Activated CD4-positive, alpha-beta T cell treated with anti-CD3 and anti-CD28 coated beads for 36 hours (primary cell): Measurements from ENCODE around the gene ABCC5. TPM values are rescaled to one million over a fixed set of nuclear protein-coding genes. Genes with fewer than 3 reads are reported as not detected.

ENCODE experiments used
- ATAC-seq: fragments of 200-7000 bp; cut with Tn5 transposase; one replicate; pipeline ENCODE4 v1.10.0; 2021; ENCODE audit warnings: mild to moderate bottlenecking, moderate library complexity
- CTCF ChIA-PET: fragments of 350-600 bp; sonication (Branson Sonifier 250); formaldehyde crosslinking; loops from one replicate; lab custom pipeline; 2021; ENCODE audit warnings: antibody characterized with exemption; lab: Charles Lee
- POLR2A ChIA-PET: fragments of 350-600 bp; sonication (Branson Sonifier 250); formaldehyde crosslinking; loops from one replicate; lab custom pipeline; 2021; ENCODE audit warnings: antibody characterized with exemption, inconsistent platforms; lab: Charles Lee
- DNase-seq: peaks from one replicate; pipeline ENCODE4 v3.0.0-alpha.2; 2020
- H3K27ac Mint-ChIP-seq: one replicate; pipeline ENCODE4 v1.8.0; 2021; ENCODE audit warnings: mixed read lengths
- H3K27me3 Mint-ChIP-seq: one replicate; pipeline ENCODE4 v1.8.0; 2021; ENCODE audit warnings: mixed read lengths
- H3K36me3 Mint-ChIP-seq: one replicate; pipeline ENCODE4 v1.8.0; 2021; ENCODE audit warnings: low read depth, mixed read lengths
- H3K4me1 Mint-ChIP-seq: one replicate; pipeline ENCODE4 v1.8.0; 2021; ENCODE audit warnings: mixed read lengths
- H3K4me3 Mint-ChIP-seq: one replicate; pipeline ENCODE4 v1.8.0; 2021; ENCODE audit warnings: mild to moderate bottlenecking, moderate library complexity, mixed read lengths
- H3K9me3 Mint-ChIP-seq: one replicate; pipeline ENCODE4 v1.8.0; 2021; ENCODE audit warnings: low read depth, mixed read lengths
- intact Hi-C, 2 experiments: fragments of 100-400 bp; cut with DNase I in 1 of 2; cut with micrococcal nuclease in 1 of 2; formaldehyde crosslinking; loops; one replicate each; pipeline versions ENCODE4 v1.14.2 to v1.15.1; 2022 to 2024; cut with DNase I, micrococcal nuclease
- total RNA-seq, 2 experiments: library from RNA; stranded (reverse); gene quantifications; one replicate each; pipeline ENCODE4 v1.2.3, GENCODE V29; 2021

ABCC5 gene
- total RNA-seq, 2 experiments from 2014 or later: 12.5 to 15.8 TPM

DNA sequence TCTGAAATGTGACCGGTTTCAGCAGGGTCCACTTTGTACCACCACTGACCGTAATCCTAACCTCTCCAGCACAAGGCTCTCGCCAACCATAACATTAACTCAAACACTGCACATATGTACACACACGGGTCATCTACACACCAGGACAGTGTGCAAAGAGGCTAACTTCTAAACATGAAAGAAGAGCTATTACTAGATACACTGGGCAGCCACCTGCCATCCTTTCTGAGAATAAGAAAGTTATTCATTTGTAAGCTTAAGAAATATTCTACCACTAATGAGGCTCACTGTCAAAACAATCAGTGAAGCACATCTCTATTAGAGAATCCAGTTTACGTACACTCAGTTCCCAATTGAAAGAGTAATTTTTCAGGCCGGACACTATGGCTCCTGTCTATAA, 73.9 kb downstream of the ABCC5 start:
- H3K27me3 Mint-ChIP-seq: no peaks in the 10 kb centered on the region
- intact Hi-C loops: no loop called here
- CTCF ChIA-PET: interaction anchor here (1.2 to 1.5 kb wide), 2 partner anchors 10 to 46 kb away, joined by 3 to 4 read pairs; no protein-coding TSS in a partner anchor
- peaks cover 12% of the 10 kb centered on the region for H3K36me3 Mint-ChIP-seq
- no peaks in the 10 kb centered on the region for H3K9me3 Mint-ChIP-seq
- ATAC-seq: no peak
- no peak for DNase-seq
- POLR2A ChIA-PET: no interaction called here
- H3K27ac Mint-ChIP-seq: no peak overlapping the region
- H3K4me3 Mint-ChIP-seq: no peak overlapping the region
- no peaks in the 10 kb centered on the region for H3K4me1 Mint-ChIP-seq

- no peak for DNase-seq
- CTCF ChIA-PET: no interaction called here
- peaks cover 21% of the 10 kb centered on the region for H3K36me3 Mint-ChIP-seq
- no peaks in the 10 kb centered on the region for H3K27me3 Mint-ChIP-seq
- H3K27ac Mint-ChIP-seq: no peak overlapping the region
- POLR2A ChIA-PET: no interaction called here
- ATAC-seq: no peak
- H3K4me3 Mint-ChIP-seq: no peak overlapping the region
- no peaks in the 10 kb centered on the region for H3K4me1 Mint-ChIP-seq
- no peaks in the 10 kb centered on the region for H3K9me3 Mint-ChIP-seq
- intact Hi-C loops: no loop called here
Observed at GRCh38 chr3:183941216-183941615, 76.5 kb downstream of the ABCC5 start.

- no peak overlapping the region for H3K27ac Mint-ChIP-seq
- no peaks in the 10 kb centered on the region for H3K27me3 Mint-ChIP-seq
- H3K4me3 Mint-ChIP-seq: no peak overlapping the region
- H3K4me1 Mint-ChIP-seq: no peaks in the 10 kb centered on the region
- intact Hi-C loops: no loop called here
- no peak for ATAC-seq
- peaks cover 14% of the 10 kb centered on the region for H3K36me3 Mint-ChIP-seq
- ChIA-PET POLR2A (no interaction called here), CTCF (no interaction called here)
- no peak for DNase-seq
- H3K9me3 Mint-ChIP-seq: no peaks in the 10 kb centered on the region
Observed at GRCh38 chr3:183937601-183938286, 79.9 kb downstream of the ABCC5 start.

DNA sequence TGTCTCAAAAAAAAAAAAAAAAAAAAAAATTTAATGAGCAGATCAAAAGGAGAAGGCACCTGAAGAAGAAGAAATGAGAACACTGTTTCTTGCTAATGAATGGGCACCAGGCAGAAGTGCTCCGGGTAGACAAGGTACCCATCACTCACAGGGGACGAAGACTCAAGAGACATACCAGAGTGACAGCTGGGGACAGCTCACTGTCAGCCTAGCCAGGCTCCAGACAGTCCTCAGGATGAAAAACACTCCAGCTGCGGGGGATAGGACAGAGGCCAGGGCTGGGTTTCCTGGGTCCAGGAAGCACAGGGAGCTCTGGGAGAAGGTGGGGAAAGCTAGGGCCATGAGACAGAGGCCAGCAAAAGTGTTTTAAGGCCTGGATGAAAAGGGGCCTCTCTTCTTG, 84.5 kb downstream of the ABCC5 start:
- intact Hi-C loops: no loop called here
- POLR2A ChIA-PET: no interaction called here
- DNase-seq (no peak), ATAC-seq (no peak)
- CTCF ChIA-PET: interaction anchor here (0.6 to 1.6 kb wide), 3 partner anchors 12 to 85 kb away, joined by 3 read pairs; partner anchors contain the start of gene ABCC5
- H3K4me3 Mint-ChIP-seq: no peak overlapping the region
- H3K4me1 Mint-ChIP-seq: no peaks in the 10 kb centered on the region
- H3K36me3 Mint-ChIP-seq: peaks cover 9% of the 10 kb centered on the region
- no peak overlapping the region for H3K27ac Mint-ChIP-seq
- no peaks in the 10 kb centered on the region for H3K9me3 Mint-ChIP-seq
- H3K27me3 Mint-ChIP-seq: no peaks in the 10 kb centered on the region

DNA sequence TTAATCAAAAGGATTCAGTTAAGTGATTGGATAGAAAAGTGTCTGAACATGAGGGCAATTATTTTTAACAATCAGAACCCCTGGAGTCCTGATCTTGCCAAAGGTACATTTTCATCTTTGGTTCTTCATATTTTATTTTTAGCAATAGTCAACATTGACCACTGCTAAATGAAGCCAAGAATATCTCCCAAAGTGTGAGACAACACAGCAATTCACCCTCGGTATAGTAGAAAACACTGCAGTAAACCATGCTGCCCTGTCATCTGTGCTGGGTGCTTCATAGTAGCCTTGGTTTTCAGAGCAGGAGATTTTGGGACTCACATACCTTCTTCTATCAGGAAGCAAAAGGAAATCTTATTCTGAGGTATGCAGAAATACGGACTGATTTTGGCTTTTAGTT, 85.8 kb downstream of the ABCC5 start:
- H3K36me3 Mint-ChIP-seq: peaks cover 3% of the 10 kb centered on the region
- H3K27ac Mint-ChIP-seq: no peak overlapping the region
- no peak for ATAC-seq
- ChIA-PET POLR2A (no interaction called here), CTCF (interaction anchor here (0.5 kb wide), 1 partner anchor 846 kb away, joined by 4 read pairs; no protein-coding TSS in a partner anchor)
- H3K27me3 Mint-ChIP-seq: no peaks in the 10 kb centered on the region
- no peaks in the 10 kb centered on the region for H3K9me3 Mint-ChIP-seq
- intact Hi-C loops: no loop called here
- H3K4me1 Mint-ChIP-seq: no peaks in the 10 kb centered on the region
- DNase-seq: no peak
- no peak overlapping the region for H3K4me3 Mint-ChIP-seq

- Mint-ChIP-seq H3K27ac (no peak overlapping the region), H3K36me3 (no peaks in the 10 kb centered on the region), H3K4me1 (no peaks in the 10 kb centered on the region), H3K9me3 (no peaks in the 10 kb centered on the region), H3K27me3 (no peaks in the 10 kb centered on the region), H3K4me3 (no peak overlapping the region)
- intact Hi-C loops: no loop called here
- ChIA-PET CTCF (no interaction called here), POLR2A (no interaction called here)
- no peak for DNase-seq
- no peak for ATAC-seq
Observed at GRCh38 chr3:183930086-183930485, 87.6 kb downstream of the ABCC5 start.

DNA sequence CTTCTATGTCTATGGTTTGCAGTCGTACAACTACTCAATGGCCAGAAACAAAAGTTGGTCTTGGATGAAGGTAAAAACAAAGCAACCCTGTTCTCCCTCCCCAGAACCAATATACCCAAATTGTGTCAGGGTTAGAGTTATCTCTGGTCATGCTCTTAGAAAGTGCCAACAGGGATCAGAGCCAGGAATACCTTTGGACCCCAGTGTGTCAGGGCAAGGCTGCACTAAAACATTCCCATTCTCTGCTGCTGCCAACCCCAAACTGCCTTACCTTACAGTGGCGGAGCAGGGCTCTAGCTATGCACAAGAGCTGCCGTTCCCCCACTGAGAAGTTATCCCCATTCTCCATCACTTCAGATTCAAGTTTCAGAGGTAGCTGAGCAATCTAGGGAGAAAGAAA, 90.6 kb downstream of the ABCC5 start:
- H3K36me3 Mint-ChIP-seq: peaks cover 7% of the 10 kb centered on the region
- no peak overlapping the region for H3K4me3 Mint-ChIP-seq
- ChIA-PET CTCF (no interaction called here), POLR2A (no interaction called here)
- H3K27ac Mint-ChIP-seq: no peak overlapping the region
- no peaks in the 10 kb centered on the region for H3K9me3 Mint-ChIP-seq
- intact Hi-C loops: no loop called here
- H3K27me3 Mint-ChIP-seq: no peaks in the 10 kb centered on the region
- no peak for ATAC-seq
- H3K4me1 Mint-ChIP-seq: no peaks in the 10 kb centered on the region
- DNase-seq: no peak

GRCh38 chr3:183924956-183925355, 92.7 kb downstream of the ABCC5 start:
- H3K9me3 Mint-ChIP-seq: no peaks in the 10 kb centered on the region
- intact Hi-C loops: no loop called here
- POLR2A ChIA-PET: no interaction called here

GRCh38 chr3:183924543-183924942, 93.1 kb downstream of the ABCC5 start:
- H3K9me3 Mint-ChIP-seq: no peaks in the 10 kb centered on the region
- no peaks in the 10 kb centered on the region for H3K27me3 Mint-ChIP-seq
- H3K27ac Mint-ChIP-seq: no peak overlapping the region
- H3K4me3 Mint-ChIP-seq: no peak overlapping the region
- H3K4me1 Mint-ChIP-seq: no peaks in the 10 kb centered on the region
- peaks cover 13% of the 10 kb centered on the region for H3K36me3 Mint-ChIP-seq
- DNase-seq (no peak), ATAC-seq (no peak)
- intact Hi-C loops: no loop called here
- ChIA-PET POLR2A (no interaction called here), CTCF (no interaction called here)

More at GRCh38 chr3:183924956-183925355, 92.7 kb downstream of the ABCC5 start:
- CTCF ChIA-PET: no interaction called here
- no peak overlapping the region for H3K4me3 Mint-ChIP-seq
- H3K27ac Mint-ChIP-seq: no peak overlapping the region
- ATAC-seq (peak; percentile 51), DNase-seq (no peak)
- H3K36me3 Mint-ChIP-seq: peaks cover 12% of the 10 kb centered on the region
- H3K4me1 Mint-ChIP-seq: no peaks in the 10 kb centered on the region
- H3K27me3 Mint-ChIP-seq: no peaks in the 10 kb centered on the region

DNA sequence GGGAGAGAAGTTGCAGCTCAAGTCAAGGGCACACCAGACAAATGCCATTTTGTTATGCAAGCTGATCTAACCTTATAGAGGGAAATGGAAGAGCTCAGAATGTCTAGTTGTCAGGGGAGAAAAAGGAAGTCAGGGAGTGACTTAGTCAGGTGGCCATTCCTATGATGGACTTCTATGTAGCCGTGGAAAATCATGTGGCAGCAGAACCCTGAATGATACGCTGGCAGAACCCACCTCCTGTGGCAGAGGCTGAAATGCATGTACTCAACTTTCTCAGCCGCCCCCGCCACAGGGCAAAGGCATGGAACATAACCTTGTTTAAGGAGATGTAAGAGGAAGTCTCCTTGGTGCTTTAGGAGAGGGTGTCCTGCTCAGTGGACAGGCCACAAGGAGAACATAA, 95.3 kb downstream of the ABCC5 start:
- no peaks in the 10 kb centered on the region for H3K4me1 Mint-ChIP-seq
- CTCF ChIA-PET: no interaction called here
- DNase-seq: no peak
- no peak for ATAC-seq
- H3K36me3 Mint-ChIP-seq: peaks cover 13% of the 10 kb centered on the region
- no peaks in the 10 kb centered on the region for H3K9me3 Mint-ChIP-seq
- POLR2A ChIA-PET: no interaction called here
- H3K27ac Mint-ChIP-seq: no peak overlapping the region
- H3K4me3 Mint-ChIP-seq: no peak overlapping the region
- intact Hi-C loops: no loop called here
- no peaks in the 10 kb centered on the region for H3K27me3 Mint-ChIP-seq

DNA sequence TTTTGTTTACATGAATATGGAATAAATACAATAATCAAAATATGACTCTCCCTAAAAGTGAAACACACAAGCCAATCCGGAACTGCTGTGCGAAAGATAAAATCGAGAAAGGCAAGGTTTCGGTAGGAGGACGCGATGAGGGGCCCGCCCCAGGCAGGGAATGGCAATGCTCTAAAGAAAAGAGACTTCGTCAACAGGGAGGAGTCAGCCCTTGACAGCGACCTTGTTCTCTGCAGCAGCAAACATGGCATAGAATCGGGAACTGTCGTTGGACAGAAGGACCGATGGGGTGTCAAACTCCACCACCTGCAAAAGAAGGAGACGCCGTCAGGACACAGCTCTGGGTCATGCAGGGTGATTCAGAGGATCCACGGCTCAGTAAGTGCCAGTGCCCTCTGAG, 96.6 kb downstream of the ABCC5 start:
- ATAC-seq (no peak), DNase-seq (no peak)
- no peak overlapping the region for H3K4me3 Mint-ChIP-seq
- CTCF ChIA-PET: interaction anchor here (0.8 to 1.1 kb wide), 2 partner anchors 126 to 382 kb away, joined by 3 read pairs; no protein-coding TSS in a partner anchor
- no peaks in the 10 kb centered on the region for H3K9me3 Mint-ChIP-seq
- intact Hi-C loops: no loop called here
- POLR2A ChIA-PET: no interaction called here
- no peaks in the 10 kb centered on the region for H3K4me1 Mint-ChIP-seq
- peaks cover 13% of the 10 kb centered on the region for H3K36me3 Mint-ChIP-seq
- H3K27me3 Mint-ChIP-seq: no peaks in the 10 kb centered on the region
- H3K27ac Mint-ChIP-seq: no peak overlapping the region

GRCh38 chr3:183920416-183920815, 97.3 kb downstream of the ABCC5 start:
- Mint-ChIP-seq H3K9me3 (no peaks in the 10 kb centered on the region), H3K4me1 (no peaks in the 10 kb centered on the region), H3K4me3 (no peak overlapping the region), H3K27ac (no peak overlapping the region), H3K27me3 (no peaks in the 10 kb centered on the region), H3K36me3 (peaks cover 13% of the 10 kb centered on the region)
- no peak for ATAC-seq
- no peak for DNase-seq
- intact Hi-C loops: no loop called here
- CTCF ChIA-PET: interaction anchor here (0.6 to 1.1 kb wide), 2 partner anchors 126 to 307 kb away, joined by 3 read pairs; no protein-coding TSS in a partner anchor
- POLR2A ChIA-PET: no interaction called here
